Right atrium auricular region (tissue), 2 donors: ENCODE data around the gene ULK3. TPM values are rescaled to one million over a fixed set of nuclear protein-coding genes. Genes with fewer than 3 reads are reported as not detected.
"Not testable (repeated sequence)": the region's sequence is repeated elsewhere in the genome, so short reads cannot be mapped to it uniquely, and the experiment has no call there.

ENCODE experiments used
- DNase-seq: peaks from one replicate; pipeline ENCODE4 v3.0.0-alpha.2; 2019; ENCODE audit warnings: low spot score
- H3K27ac ChIP-seq, 2 donors: fragments of 200-600 bp; sonication (generic); 1 replicate in 1 of 2; 2 replicates in 1 of 2; pipeline ENCODE4 v1.5.1; 2016 to 2019
- H3K27me3 ChIP-seq, 2 donors: fragments of 200-600 bp; sonication (generic); one replicate each; pipeline versions ENCODE4 v1.5.1 to v1.6.0; 2017 to 2019
- H3K36me3 ChIP-seq: fragments of 200-600 bp; sonication (generic); one replicate; pipeline ENCODE4 v1.5.1; 2016
- H3K4me1 ChIP-seq, 2 donors: fragments of 200-600 bp; sonication (generic); one replicate each; pipeline versions ENCODE4 v1.5.1 to v1.6.0; 2017 to 2019
- H3K4me3 ChIP-seq, 2 donors: fragments of 200-600 bp; sonication (generic); 1 replicate in 1 of 2; 2 replicates in 1 of 2; pipeline ENCODE4 v1.5.1; 2017 to 2019; ENCODE audit warnings: mild to moderate bottlenecking in 1 of 2, moderate library complexity in 1 of 2
- H3K9me3 ChIP-seq, 2 donors: fragments of 200-600 bp; sonication (generic); one replicate each; pipeline ENCODE4 v1.5.1; 2019
- total RNA-seq, 2 donors: library from RNA; depleted of rRNA; stranded (reverse); fragments of >200 nt; gene quantifications; one replicate each; pipeline ENCODE4 v1.1.0, GENCODE V29; 2016
- TF ChIP-seq, protein P1 (sequence below), 2 donors: fragments of 200-600 bp; sonication (generic); IDR thresholded peaks; one replicate each; pipeline ENCODE4 v1.5.1; 2019; ENCODE audit warnings: antibody characterized with exemption in 2 of 2

The ULK3 gene
- total RNA-seq, 2 donors from 2014 or later = 38.1 to 42.9 TPM

DNA sequence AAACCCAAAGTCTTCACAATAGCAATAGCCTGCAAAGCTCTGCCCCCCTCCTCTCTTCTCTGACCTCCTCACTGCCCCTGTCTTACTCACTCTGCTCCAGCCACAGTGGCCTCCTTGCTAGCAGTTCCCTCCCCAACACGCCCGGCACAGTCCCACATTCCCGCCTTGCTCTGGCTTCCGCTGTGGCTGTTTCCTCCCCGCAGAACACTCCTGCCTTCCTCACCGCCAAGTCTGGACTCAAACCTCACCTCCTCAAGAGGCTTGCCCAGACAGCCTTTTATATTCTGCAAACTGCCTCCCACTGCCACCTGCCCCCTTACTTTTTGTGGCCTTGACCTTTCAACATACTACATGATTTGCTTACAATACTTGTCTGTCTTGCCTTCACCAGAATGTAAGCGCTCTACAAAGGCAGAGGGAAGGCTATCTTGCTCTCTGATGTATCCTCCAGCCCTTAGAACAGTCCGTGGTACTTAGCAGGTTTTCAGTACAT, 46.5 kb upstream of the ULK3 start:
- no peaks in the 10 kb centered on the region for H3K9me3 ChIP-seq
- TF ChIP-seq, protein P1, sequence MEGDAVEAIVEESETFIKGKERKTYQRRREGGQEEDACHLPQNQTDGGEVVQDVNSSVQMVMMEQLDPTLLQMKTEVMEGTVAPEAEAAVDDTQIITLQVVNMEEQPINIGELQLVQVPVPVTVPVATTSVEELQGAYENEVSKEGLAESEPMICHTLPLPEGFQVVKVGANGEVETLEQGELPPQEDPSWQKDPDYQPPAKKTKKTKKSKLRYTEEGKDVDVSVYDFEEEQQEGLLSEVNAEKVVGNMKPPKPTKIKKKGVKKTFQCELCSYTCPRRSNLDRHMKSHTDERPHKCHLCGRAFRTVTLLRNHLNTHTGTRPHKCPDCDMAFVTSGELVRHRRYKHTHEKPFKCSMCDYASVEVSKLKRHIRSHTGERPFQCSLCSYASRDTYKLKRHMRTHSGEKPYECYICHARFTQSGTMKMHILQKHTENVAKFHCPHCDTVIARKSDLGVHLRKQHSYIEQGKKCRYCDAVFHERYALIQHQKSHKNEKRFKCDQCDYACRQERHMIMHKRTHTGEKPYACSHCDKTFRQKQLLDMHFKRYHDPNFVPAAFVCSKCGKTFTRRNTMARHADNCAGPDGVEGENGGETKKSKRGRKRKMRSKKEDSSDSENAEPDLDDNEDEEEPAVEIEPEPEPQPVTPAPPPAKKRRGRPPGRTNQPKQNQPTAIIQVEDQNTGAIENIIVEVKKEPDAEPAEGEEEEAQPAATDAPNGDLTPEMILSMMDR (IDR thresholded peaks at IDR 0.05) = no peak
- peak overlapping the region; percentile 83 to 88 for H3K4me3 ChIP-seq
- peak; percentile 67 for DNase-seq
- peak overlapping the region; percentile 85 to 91 for H3K27ac ChIP-seq
- H3K4me1 ChIP-seq = peaks cover 0 to 30% of the 10 kb centered on the region in 2 donors
- peaks cover 15% of the 10 kb centered on the region for H3K36me3 ChIP-seq
- no peaks in the 10 kb centered on the region for H3K27me3 ChIP-seq

DNA sequence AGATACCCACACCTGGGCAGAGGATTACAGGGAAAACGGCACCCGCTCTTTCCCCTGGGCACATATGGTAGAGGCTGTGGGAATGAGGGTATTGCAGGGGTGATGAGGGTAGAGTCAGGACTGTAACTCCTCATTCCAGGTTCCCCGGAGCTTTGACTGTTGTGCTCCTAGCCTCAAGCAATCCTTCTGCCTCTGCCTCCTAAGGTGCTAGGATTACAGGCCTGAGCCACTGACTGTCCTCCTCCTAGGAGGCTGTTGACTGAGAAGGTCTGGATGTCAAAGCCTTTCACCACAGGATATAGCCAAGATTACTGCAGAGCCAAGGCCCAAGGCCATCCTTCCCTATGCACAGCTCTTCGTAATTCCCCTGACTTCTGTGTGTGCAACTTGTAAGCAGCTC, 45.8 kb upstream of the ULK3 start:
- Histone ChIP-seq H3K9me3 (no peaks in the 10 kb centered on the region), H3K4me3 (no peak overlapping the region), H3K27me3 (no peaks in the 10 kb centered on the region), H3K27ac (no peak overlapping the region), H3K4me1 (peaks cover 0 to 30% of the 10 kb centered on the region in 2 donors), H3K36me3 (peaks cover 14% of the 10 kb centered on the region)
- TF ChIP-seq, protein P1 (IDR thresholded peaks at IDR 0.05) = no peak
- no peak for DNase-seq

DNA sequence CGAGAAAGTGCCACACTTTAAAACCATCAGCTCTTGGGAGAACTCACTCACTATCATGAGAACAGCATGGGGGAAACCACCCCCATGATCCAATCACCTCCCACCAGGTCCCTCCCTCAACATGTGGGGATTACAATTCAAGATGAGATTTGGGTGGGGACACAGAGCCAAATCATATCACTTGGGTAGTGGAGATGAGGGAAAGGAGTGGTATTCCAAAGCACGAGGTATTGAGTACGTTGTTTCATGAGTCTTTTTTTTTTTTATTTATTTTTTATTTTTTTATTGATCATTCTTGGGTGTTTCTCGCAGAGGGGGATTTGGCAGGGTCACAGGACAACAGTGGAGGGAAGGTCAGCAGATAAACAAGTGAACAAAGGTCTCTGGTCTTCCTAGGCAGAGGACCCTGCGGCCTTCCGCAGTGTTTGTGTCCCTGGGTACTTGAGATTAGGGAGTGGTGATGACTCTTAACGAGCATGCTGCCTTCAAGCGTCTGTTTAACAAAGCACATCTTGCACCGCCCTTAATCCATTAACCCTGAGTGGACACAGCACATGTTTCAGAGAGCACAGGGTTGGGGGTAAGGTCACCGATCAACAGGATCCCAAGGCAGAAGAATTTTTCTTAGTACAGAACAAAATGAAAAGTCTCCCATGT, 44.7 kb upstream of the ULK3 start:
- not testable (repeated sequence) for H3K27ac ChIP-seq, H3K36me3 ChIP-seq, H3K4me3 ChIP-seq, H3K27me3 ChIP-seq, H3K9me3 ChIP-seq, DNase-seq
- peaks cover 0 to 30% of the 10 kb centered on the region in 2 donors for H3K4me1 ChIP-seq

DNA sequence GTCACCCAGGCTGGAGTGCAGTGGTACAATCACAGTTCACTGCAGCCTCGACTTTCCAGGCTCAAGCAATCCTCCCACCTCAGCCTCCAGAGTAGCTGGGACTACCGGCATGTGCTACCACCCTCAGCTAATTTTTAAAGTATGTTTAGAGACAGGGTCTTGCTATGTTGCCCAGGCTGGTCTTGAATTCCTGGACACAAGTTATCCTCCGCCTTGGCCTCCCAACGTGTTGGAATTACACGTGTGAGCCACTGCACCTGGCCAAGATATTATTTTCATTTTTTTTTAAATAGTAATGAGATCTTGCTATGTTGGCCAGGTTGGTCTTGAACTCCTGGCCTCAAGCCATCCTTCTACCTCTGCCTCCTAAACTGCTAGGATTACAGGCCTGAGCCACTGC, 42.5 kb upstream of the ULK3 start:
- no peak for DNase-seq
- Histone ChIP-seq H3K4me3 (no peak overlapping the region), H3K27ac (no peak overlapping the region), H3K27me3 (no peaks in the 10 kb centered on the region), H3K4me1 (peaks cover 0 to 16% of the 10 kb centered on the region in 2 donors), H3K36me3 (no peaks in the 10 kb centered on the region), H3K9me3 (no peaks in the 10 kb centered on the region)
- TF ChIP-seq, protein P1 (IDR thresholded peaks at IDR 0.05) = no peak

DNA sequence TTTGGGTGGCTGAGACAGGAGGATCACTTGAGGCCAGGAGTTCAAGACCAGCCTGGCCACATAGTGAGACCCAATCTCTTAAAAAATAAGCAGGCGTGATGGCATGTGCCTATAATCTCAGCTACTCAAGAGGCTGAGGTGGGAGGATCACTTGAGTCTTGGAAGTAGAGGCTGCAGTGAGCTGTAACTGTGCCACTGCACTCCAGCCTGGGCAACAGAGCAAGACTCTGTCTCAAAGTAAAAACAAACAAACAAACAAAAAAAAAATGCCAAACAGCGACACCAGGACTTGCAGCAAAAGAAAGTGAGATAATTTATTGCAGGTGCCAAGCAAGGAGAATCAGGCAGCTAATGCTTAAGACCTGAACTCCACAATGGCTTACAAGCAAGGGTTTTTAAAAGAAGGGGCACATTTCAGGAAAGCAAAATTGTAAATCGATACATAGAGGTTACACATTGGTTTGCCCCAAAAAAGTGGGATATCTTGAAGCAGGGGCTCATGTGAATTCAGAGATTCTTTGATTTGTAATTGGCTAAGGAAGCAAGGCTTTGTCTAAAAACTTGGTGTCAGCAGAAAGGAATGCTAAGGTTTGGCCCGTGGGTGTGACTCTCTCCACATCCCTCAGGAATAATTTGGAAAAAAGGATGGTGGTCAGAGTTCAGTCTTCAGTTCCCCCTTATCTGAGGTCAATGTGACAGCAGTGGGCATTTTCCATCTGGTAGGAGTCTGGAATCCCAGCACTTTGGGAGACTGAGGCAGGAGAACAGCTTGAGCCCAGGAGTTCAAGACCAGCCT, 41.7 kb upstream of the ULK3 start:
- H3K27ac ChIP-seq = no peak overlapping the region

DNA sequence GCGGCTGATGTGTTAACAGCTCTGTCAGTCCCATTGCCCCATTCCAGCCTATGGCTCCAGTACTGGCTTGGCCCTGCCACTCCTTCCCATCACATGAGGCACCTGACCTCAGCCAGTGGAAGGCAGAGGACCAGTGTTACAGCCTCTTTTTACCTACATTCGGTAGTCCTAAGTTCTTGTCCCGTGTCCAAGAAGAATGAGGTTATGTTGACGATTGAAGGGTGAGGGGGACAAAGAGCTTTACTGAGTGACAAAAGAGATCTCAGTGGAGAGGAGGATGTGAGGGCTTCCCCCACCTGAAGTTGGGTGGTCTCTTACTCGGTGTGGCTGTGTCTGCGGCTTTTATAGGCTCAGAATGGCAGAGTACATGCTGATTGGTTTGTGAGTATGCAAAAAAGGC, 39.6 kb upstream of the ULK3 start:
- Histone ChIP-seq H3K36me3 (no peaks in the 10 kb centered on the region), H3K4me1 (no peaks in the 10 kb centered on the region), H3K4me3 (no peak overlapping the region), H3K9me3 (no peaks in the 10 kb centered on the region), H3K27ac (no peak overlapping the region), H3K27me3 (no peaks in the 10 kb centered on the region)
- DNase-seq = no peak
- TF ChIP-seq, protein P1 (IDR thresholded peaks at IDR 0.05) = no peak

More for the DNA sequence above, 41.7 kb upstream of the ULK3 start:
- TF ChIP-seq, protein P1 (IDR thresholded peaks at IDR 0.05) = no peak
- H3K9me3 ChIP-seq = no peaks in the 10 kb centered on the region
- H3K27me3 ChIP-seq = no peaks in the 10 kb centered on the region
- peaks cover 0 to 12% of the 10 kb centered on the region in 2 donors for H3K4me1 ChIP-seq
- H3K4me3 ChIP-seq = no peak overlapping the region
- H3K36me3 ChIP-seq = no peaks in the 10 kb centered on the region
- DNase-seq = no peak
